ENCODE data around the gene AP1G1. TPM values are rescaled to one million over a fixed set of nuclear protein-coding genes. Genes with fewer than 3 reads are reported as not detected.
"Not testable (repeated sequence)": the region's sequence is repeated elsewhere in the genome, so short reads cannot be mapped to it uniquely, and the experiment has no call there.

AP1G1 gene
- total RNA-seq, 2 experiments from 2014 or later: 65.9 to 66.9 TPM

DNA sequence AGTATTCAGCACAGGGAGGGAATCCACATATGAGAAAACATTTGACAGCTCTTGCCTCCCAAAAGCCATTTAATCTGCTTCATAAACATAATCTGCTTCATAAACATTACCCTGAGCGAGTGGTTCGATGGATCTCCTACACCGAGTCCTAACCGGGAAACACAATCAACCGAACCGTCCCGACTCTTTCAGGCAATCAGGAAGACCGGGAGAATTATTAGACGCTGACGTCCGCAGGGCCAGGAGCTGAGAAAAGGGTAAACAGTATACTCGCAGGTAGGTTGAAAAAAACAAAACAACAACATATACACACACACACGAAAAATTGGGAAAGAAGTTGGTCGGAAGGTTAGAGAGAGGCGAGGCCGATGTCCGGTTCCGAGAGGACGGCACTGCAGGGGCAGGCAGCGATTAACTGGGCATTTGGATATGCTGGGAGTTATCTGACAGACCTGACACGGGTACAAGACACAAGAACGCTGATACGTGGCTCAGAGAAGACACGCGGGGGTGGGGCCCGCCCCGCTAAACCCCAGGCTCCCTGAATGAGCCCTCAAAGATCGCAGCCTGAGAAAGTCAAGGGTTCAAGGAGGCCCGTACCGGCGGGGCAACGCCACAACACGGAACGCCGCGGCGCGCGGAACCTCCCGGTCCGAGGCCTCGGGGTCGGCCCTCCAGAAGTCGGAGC is 585 bp downstream of the AP1G1 start:
- Mint-ChIP-seq H3K27ac (peak overlapping the region; percentile 99), H3K4me3 (peak overlapping the region; percentile 90), H3K36me3 (peaks cover 4% of the 10 kb centered on the region), H3K9me3 (no peaks in the 10 kb centered on the region), H3K27me3 (no peaks in the 10 kb centered on the region), H3K4me1 (ENCODE audit: low read depth) (peaks cover 43% of the 10 kb centered on the region)
- POLR2A ChIA-PET: interaction anchor here (0.5 to 2.8 kb wide), 11 partner anchors 9 to 87 kb away, joined by 3 to 23 read pairs (median 6); partner anchors contain the start of genes IST1 and ZNF821
- CTCF ChIA-PET: interaction anchor here (1.0 to 3.6 kb wide), 6 partner anchors 13 to 154 kb away, joined by 3 to 30 read pairs (median 5); partner anchors contain the start of genes IST1 and ZNF821
- DNase-seq: peak; percentile 72
- intact Hi-C loops (cut with micrococcal nuclease): loop anchor here (1.0 to 2.0 kb wide), 6 partner anchors 8 to 285 kb away; partner anchors contain the start of genes DHX38, IST1, PHLPP2 and TXNL4B

DNA sequence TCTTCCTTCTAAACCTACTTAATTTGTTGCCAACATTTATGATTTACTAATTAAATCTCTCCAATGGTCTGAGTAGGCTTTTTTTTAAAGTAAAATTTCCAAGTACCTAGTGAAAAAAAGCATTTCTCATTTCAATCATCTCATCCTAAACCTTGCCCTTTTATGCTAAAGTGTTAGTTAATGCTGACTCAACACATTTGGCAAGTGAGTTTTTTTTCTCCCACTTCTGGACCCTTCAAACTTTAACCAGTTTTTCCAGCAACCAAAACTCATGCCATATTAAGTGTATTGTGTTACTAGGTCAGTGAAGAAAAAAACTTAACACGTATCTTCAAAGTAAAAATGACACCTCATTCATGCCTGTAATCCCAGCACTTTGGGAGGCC is 5.3 kb downstream of the AP1G1 start:
- peaks cover 10% of the 10 kb centered on the region for H3K36me3 Mint-ChIP-seq
- no peak overlapping the region for H3K27ac Mint-ChIP-seq
- no peak overlapping the region for H3K4me3 Mint-ChIP-seq
- H3K9me3 Mint-ChIP-seq: no peaks in the 10 kb centered on the region
- no peaks in the 10 kb centered on the region for H3K27me3 Mint-ChIP-seq
- ChIA-PET CTCF (no interaction called here), POLR2A (interaction anchor here (1.0 kb wide), 1 partner anchor 9 kb away, joined by 3 read pairs; no protein-coding TSS in a partner anchor)
- DNase-seq: no peak
- peaks cover 30% of the 10 kb centered on the region for H3K4me1 Mint-ChIP-seq (ENCODE audit: low read depth)
- intact Hi-C loops (cut with micrococcal nuclease): no loop called here

DNA sequence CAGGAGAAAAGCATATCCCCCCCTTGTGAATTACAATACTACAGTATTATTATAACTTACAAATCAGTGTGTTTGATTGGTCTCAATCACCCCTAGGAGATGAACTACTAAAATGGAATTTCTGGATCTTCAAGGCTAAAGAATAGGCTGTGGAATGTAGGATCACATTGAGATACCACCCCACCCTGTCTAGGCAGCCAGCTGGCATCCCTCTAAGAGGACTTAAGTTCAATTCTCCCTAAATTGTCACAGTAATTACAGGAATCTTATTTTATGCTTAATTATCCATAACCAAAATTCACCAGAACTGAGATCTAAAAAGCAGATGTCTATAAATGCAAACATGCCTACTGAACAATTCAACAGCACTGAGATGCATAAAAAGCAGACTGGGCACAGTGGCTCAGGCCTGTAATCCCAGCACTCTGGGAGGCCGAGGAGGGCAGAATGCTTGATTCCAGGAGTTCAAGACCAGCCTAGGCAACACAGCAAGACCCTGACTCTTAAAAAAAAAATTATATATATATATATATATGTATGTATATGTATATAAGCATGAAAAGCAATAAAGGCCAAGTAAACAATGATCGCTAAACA is 12.0 kb downstream of the AP1G1 start:
- Mint-ChIP-seq H3K27ac (no peak overlapping the region), H3K36me3 (peaks cover 13% of the 10 kb centered on the region), H3K27me3 (no peaks in the 10 kb centered on the region), H3K4me3 (no peak overlapping the region), H3K4me1 (ENCODE audit: low read depth) (peaks cover 47% of the 10 kb centered on the region), H3K9me3 (no peaks in the 10 kb centered on the region)
- no peak for DNase-seq
- intact Hi-C loops (cut with micrococcal nuclease): no loop called here
- ChIA-PET POLR2A (no interaction called here), CTCF (interaction anchor here (0.6 to 1.3 kb wide), 2 partner anchors 73 to 86 kb away, joined by 3 to 4 read pairs; no protein-coding TSS in a partner anchor)

DNA sequence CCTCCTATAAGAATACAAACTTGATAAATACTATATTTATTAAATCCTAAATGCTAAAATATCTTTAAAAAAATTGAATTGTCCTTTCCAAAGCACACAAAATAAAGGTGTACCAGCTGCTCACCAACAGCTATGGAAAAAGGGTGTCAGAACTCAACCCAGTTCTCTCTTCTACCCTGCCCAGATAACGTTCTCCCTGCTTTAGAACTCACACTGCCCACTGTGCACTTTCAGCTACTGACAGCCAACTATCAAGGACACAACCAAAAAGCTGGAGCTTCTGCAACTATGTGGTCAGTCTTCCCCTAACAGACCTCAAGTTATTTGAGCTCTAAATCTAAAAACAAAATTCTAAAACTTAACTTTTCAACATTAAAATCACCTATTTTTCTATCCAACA is 13.7 kb downstream of the AP1G1 start:
- H3K4me1 Mint-ChIP-seq (ENCODE audit: low read depth): peaks cover 56% of the 10 kb centered on the region
- no peaks in the 10 kb centered on the region for H3K9me3 Mint-ChIP-seq
- H3K36me3 Mint-ChIP-seq: peaks cover 9% of the 10 kb centered on the region

DNA sequence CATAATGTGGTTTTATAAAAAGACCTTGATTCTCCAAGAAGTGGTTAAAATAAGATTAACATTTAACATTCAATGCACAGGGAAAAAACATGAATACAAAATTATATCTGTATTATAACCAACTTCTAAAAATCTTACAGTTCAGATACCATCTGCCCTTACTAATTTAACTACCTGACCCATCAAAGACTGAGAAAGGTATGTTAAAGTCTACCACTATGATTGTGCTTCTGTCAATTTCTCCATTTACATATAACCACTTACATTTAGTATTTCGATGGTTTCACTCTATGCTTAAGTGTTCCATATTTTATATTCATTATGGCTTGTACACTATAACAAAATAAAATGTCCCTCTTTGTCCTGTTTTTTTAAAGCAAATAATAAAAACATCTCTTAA is 14.6 kb downstream of the AP1G1 start:
- H3K27me3 Mint-ChIP-seq: no peaks in the 10 kb centered on the region
- POLR2A ChIA-PET: interaction anchor here (1.0 to 1.3 kb wide), 2 partner anchors 10 to 49 kb away, joined by 3 to 4 read pairs; no protein-coding TSS in a partner anchor
- intact Hi-C loops (cut with micrococcal nuclease): loop anchor here (5.0 kb wide), 1 partner anchor 88 kb away; the partner anchor contains the start of gene ZNF821
- CTCF ChIA-PET: interaction anchor here (1.1 kb wide), 1 partner anchor 168 kb away, joined by 3 read pairs; no protein-coding TSS in a partner anchor
- H3K4me1 Mint-ChIP-seq (ENCODE audit: low read depth): peaks cover 57% of the 10 kb centered on the region
- H3K4me3 Mint-ChIP-seq: no peak overlapping the region
- no peak for DNase-seq
- H3K9me3 Mint-ChIP-seq: no peaks in the 10 kb centered on the region
- peaks cover 8% of the 10 kb centered on the region for H3K36me3 Mint-ChIP-seq
- H3K27ac Mint-ChIP-seq: no peak overlapping the region

More for the DNA sequence above, 13.7 kb downstream of the AP1G1 start:
- H3K4me3 Mint-ChIP-seq: no peak overlapping the region
- DNase-seq: no peak
- intact Hi-C loops (cut with micrococcal nuclease): loop anchor here (5.0 kb wide), 1 partner anchor 87 kb away; the partner anchor contains the start of gene ZNF821
- no peaks in the 10 kb centered on the region for H3K27me3 Mint-ChIP-seq
- CTCF ChIA-PET: interaction anchor here (0.9 to 1.4 kb wide), 3 partner anchors 14 to 87 kb away, joined by 3 read pairs; partner anchors contain the start of gene AP1G1
- H3K27ac Mint-ChIP-seq: peak overlapping the region; percentile 14
- POLR2A ChIA-PET: interaction anchor here (0.9 to 1.0 kb wide), 2 partner anchors 9 to 101 kb away, joined by 3 read pairs; no protein-coding TSS in a partner anchor

DNA sequence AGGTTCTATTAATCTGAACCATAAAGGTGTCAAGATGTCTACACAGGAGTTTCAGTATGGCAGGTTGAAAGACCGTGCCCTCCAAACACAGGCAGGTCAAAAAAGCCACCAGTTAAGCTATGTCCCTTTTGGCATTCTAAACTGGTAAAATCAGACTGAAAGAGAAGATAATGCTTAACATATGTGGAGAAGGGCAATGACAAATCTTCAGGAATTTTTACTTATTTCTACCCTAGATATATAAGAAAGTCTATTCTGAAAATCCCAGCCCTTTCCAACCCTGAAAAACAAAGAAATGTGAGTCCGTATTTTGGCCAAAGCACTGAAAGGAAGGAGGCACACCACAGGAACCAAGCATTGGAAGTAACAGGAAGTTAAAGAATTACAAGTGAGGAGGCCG is 16.5 kb downstream of the AP1G1 start:
- peaks cover 64% of the 10 kb centered on the region for H3K4me1 Mint-ChIP-seq (ENCODE audit: low read depth)
- POLR2A ChIA-PET: no interaction called here

DNA sequence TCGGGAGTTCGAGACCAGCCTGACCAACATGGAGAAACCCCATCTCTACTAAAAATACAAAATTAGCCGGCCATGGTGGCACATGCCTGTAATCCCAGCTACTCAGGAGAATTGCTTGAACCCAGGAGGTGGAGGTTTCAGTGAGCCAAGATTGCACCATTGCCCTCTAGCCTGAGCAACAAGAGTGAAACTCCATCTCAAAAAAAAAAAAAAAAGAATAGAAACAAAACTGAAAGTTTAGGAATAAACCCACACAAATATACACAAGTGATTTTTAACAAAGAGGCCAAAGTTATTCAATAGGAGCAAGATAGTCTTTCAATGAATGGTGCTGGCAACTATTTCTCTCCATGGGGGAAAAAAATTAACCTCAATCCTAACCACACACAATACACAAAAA is 18.3 kb downstream of the AP1G1 start:
- intact Hi-C loops (cut with micrococcal nuclease): loop anchor here (5.0 kb wide), 1 partner anchor 92 kb away; the partner anchor contains the start of gene ZNF821
- Mint-ChIP-seq H3K4me1 (ENCODE audit: low read depth) (peaks cover 49% of the 10 kb centered on the region), H3K36me3 (peaks cover 17% of the 10 kb centered on the region), H3K27ac (peak overlapping the region; percentile 54)
- DNase-seq, H3K27me3 Mint-ChIP-seq, H3K4me3 Mint-ChIP-seq, H3K9me3 Mint-ChIP-seq: not testable (repeated sequence)
- POLR2A ChIA-PET: interaction anchor here (0.7 kb wide), 1 partner anchor 11 kb away, joined by 6 read pairs; no protein-coding TSS in a partner anchor
- CTCF ChIA-PET: interaction anchor here (1.0 to 1.3 kb wide), 2 partner anchors 93 to 182 kb away, joined by 3 to 5 read pairs; no protein-coding TSS in a partner anchor

More for the DNA sequence above, 16.5 kb downstream of the AP1G1 start:
- no peaks in the 10 kb centered on the region for H3K27me3 Mint-ChIP-seq
- H3K4me3 Mint-ChIP-seq: no peak overlapping the region
- no peaks in the 10 kb centered on the region for H3K9me3 Mint-ChIP-seq
- H3K27ac Mint-ChIP-seq: no peak overlapping the region
- peaks cover 20% of the 10 kb centered on the region for H3K36me3 Mint-ChIP-seq
- no peak for DNase-seq
- CTCF ChIA-PET: interaction anchor here (1.5 kb wide), 1 partner anchor 169 kb away, joined by 5 read pairs; no protein-coding TSS in a partner anchor
- intact Hi-C loops (cut with micrococcal nuclease): loop anchor here (5.0 kb wide), 1 partner anchor 90 kb away; the partner anchor contains the start of gene ZNF821

DNA sequence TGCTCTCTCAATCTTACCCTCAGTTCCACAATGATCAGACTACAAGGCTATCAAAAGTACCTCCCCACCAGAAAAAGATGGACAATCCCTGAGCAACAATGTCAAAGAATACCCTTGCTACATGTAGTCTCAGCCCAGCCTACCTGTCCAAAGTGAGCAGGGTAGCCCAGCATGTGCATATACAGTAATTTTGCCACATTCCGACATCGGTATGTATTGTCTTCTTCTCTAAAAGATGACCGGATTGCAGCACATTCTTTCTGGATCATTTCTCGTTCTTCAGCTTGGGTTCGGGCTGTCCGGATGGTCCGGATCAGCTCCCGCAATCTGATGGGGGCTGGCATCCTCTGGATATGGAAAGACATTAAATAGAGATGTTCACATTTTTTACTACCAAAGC is 19.5 kb downstream of the AP1G1 start:
- Mint-ChIP-seq H3K4me1 (ENCODE audit: low read depth) (peaks cover 42% of the 10 kb centered on the region), H3K27ac (no peak overlapping the region), H3K36me3 (peaks cover 17% of the 10 kb centered on the region), H3K9me3 (no peaks in the 10 kb centered on the region), H3K4me3 (no peak overlapping the region), H3K27me3 (no peaks in the 10 kb centered on the region)
- DNase-seq: no peak
- ChIA-PET POLR2A (interaction anchor here (0.9 to 1.1 kb wide), 3 partner anchors 8 to 53 kb away, joined by 3 read pairs; no protein-coding TSS in a partner anchor), CTCF (interaction anchor here (0.8 to 3.2 kb wide), 3 partner anchors 94 to 178 kb away, joined by 3 to 9 read pairs (median 5); no protein-coding TSS in a partner anchor)
- intact Hi-C loops (cut with micrococcal nuclease): no loop called here

DNA sequence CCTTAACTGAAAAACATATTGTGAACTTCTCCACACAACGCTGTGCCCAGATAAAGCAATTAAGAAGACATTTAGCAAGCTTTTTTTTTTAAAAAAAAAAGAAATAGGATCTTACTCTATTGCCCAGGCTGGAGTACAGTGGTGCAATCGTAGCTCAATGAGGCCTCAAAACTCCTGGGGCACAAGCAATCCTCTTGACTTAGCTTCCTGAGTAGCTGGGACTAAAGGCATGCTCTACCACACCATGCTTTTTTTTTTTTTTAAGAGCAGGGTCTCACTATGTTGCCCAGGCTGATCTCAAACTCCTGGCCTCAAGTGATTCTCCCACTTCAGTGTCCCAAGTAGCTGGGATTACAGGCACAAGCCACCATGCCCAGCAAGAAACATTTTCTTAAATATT is 20.1 kb downstream of the AP1G1 start:
- H3K27me3 Mint-ChIP-seq: no peaks in the 10 kb centered on the region
- DNase-seq: no peak
- peaks cover 39% of the 10 kb centered on the region for H3K4me1 Mint-ChIP-seq (ENCODE audit: low read depth)
- H3K4me3 Mint-ChIP-seq: no peak overlapping the region
- peaks cover 17% of the 10 kb centered on the region for H3K36me3 Mint-ChIP-seq
- intact Hi-C loops (cut with micrococcal nuclease): no loop called here
- ChIA-PET POLR2A (interaction anchor here (0.9 kb wide), 1 partner anchor 20 kb away, joined by 3 read pairs; no protein-coding TSS in a partner anchor), CTCF (interaction anchor here (3.2 kb wide), 1 partner anchor 173 kb away, joined by 9 read pairs; no protein-coding TSS in a partner anchor)
- no peaks in the 10 kb centered on the region for H3K9me3 Mint-ChIP-seq
- no peak overlapping the region for H3K27ac Mint-ChIP-seq

DNA sequence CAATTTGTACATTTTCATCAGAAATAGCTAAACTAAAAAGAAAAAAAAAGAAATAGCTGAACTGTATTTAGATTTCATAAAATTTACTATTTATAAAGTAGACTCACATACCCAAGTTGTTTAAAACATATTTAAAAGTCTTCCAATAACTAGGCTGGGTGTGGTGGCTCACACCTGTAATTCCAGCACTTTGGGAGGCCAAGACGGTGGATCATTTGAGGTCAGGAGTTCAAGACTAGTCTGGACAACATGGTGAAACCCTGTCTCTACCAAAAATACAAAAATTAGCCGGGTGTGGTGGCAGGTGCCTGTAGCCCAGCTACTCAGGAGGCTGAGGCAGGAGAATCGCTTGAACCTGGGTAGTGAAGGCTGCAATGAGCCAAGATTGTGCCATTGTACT is 23.5 kb downstream of the AP1G1 start:
- H3K9me3 Mint-ChIP-seq; H3K27ac Mint-ChIP-seq; DNase-seq; H3K4me3 Mint-ChIP-seq; intact Hi-C loops (cut with micrococcal nuclease); POLR2A ChIA-PET; H3K27me3 Mint-ChIP-seq: not testable (repeated sequence)
- CTCF ChIA-PET: interaction anchor here (1.2 kb wide), 1 partner anchor 176 kb away, joined by 5 read pairs; no protein-coding TSS in a partner anchor
- Mint-ChIP-seq H3K4me1 (ENCODE audit: low read depth) (peaks cover 22% of the 10 kb centered on the region), H3K36me3 (peaks cover 15% of the 10 kb centered on the region)

DNA sequence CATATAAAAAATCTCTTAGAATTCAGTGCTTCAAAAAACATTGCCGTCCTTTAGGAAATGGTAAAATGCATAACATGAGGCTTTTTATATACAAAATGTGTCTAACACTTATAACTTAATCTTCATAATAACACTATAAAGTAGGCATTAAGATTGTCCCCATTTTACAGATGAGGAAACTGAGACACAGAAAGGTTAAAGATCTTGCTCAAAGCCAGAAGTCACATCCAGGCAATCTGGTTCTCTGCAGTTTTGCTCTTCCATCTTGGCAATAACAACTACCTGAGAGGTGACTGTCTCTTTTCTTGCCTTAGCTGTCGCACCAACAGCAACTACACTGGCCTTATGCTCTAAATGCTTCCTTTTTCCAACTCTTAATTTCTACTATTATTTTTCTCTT is 24.5 kb downstream of the AP1G1 start:
- no peak for DNase-seq
- Mint-ChIP-seq H3K4me3 (no peak overlapping the region), H3K27me3 (no peaks in the 10 kb centered on the region), H3K36me3 (peaks cover 13% of the 10 kb centered on the region), H3K4me1 (ENCODE audit: low read depth) (peaks cover 25% of the 10 kb centered on the region), H3K27ac (no peak overlapping the region), H3K9me3 (no peaks in the 10 kb centered on the region)
- CTCF ChIA-PET: interaction anchor here (1.2 kb wide), 1 partner anchor 177 kb away, joined by 5 read pairs; no protein-coding TSS in a partner anchor
- POLR2A ChIA-PET: no interaction called here
- intact Hi-C loops (cut with micrococcal nuclease): no loop called here

All from activated CD4-positive, alpha-beta memory T cell treated with anti-CD3 and anti-CD28 coated beads for 36 hours (primary cell).